Epithelial cell of esophagus (primary cell): ENCODE results near the gene LGALS4.

Experiments
- DNase-seq: peaks from one replicate; pipeline ENCODE4 v3.0.0; 2010; ENCODE audit warnings: low read depth
- H3K4me3 ChIP-seq: 2 replicates; pipeline ENCODE4 v1.5.1; 2011; ENCODE audit warnings: mild to moderate bottlenecking, low read length, control low read depth
- TF ChIP-seq, protein P1 (sequence below): IDR thresholded peaks from 2 replicates; pipeline ENCODE4 v1.5.1; 2011; ENCODE audit warnings: low read depth, mild to moderate bottlenecking, low read length, control low read depth, inconsistent platforms; ENCODE audit not compliant: insufficient read depth; ENCODE audit errors: missing control alignments

Gene LGALS4

DNA sequence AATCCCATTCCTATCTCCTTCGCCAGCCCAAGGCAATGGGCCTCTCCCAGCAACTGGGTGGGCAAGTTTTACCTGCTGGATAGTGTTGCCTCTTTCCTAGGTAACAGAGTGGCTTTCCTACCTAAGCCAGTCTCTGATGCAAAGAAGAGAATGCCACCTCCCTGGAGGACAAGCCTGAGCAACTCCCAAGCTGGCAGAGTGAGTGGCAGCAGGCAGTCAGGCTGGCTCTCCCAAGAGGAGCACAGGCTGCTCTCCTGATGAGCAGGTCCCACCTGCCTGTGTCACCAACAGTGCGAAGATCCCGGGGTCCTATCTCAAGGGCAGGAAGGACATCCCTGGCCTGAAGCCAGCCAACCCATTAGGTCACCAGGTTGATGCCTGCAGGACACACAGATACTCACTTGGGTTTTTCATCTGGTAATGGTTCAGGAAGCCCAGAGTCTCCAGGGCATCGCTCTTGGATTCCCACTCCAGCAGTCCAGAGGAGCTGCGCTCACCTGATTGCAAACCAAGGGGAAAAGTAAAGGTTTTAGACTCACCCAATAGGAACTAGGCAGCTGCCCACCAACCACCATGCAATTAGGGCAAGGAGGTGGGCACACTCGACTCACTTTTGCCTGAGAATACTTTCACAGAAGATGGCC, 24.4 kb upstream of the LGALS4 start:
- TF ChIP-seq, protein P1, sequence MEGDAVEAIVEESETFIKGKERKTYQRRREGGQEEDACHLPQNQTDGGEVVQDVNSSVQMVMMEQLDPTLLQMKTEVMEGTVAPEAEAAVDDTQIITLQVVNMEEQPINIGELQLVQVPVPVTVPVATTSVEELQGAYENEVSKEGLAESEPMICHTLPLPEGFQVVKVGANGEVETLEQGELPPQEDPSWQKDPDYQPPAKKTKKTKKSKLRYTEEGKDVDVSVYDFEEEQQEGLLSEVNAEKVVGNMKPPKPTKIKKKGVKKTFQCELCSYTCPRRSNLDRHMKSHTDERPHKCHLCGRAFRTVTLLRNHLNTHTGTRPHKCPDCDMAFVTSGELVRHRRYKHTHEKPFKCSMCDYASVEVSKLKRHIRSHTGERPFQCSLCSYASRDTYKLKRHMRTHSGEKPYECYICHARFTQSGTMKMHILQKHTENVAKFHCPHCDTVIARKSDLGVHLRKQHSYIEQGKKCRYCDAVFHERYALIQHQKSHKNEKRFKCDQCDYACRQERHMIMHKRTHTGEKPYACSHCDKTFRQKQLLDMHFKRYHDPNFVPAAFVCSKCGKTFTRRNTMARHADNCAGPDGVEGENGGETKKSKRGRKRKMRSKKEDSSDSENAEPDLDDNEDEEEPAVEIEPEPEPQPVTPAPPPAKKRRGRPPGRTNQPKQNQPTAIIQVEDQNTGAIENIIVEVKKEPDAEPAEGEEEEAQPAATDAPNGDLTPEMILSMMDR, result no peak
- peak; percentile 87 for DNase-seq
- no peak overlapping the region for H3K4me3 ChIP-seq

DNA sequence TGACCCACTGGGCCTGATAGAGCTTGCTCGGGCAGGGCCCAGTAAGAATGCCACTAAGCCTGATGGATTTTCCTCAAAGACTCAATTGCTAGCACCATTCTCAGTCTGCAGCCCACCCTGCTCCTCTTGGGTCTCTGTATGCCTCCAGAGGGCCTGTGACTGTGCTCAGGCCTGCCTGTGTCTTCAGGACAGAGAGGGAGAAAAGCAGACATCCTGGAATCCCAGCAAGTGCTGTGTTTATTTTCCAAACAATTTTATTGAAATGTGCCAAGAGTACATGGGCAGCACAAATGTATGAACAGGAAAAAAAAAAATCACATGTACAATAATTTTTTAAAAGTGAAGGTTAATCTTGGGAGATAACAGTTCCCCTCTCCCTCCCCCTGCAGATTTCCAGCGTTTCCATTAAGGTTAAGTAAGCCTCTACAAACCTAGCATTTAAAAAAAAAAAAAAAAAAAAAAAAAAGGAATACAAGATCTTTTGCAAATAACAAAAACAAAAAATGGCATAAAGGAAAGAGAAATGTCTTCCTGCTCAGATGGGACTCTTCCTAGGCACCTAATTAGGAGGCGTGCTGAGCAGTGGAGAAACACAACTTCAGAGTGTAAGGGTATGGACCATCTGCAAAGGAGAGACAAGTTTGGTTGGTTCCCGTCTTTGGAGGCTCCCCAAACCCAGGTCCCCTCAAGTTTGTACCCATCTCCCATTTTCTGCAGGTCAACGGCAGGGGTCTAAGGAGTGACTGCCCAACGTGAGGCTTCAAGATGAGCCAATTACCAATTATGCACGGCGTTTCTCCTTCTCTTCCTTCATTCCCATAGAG, 23.6 kb upstream of the LGALS4 start:
- TF ChIP-seq, protein P1, result no peak
- H3K4me3 ChIP-seq, result no peak overlapping the region
- DNase-seq, result no peak

DNA sequence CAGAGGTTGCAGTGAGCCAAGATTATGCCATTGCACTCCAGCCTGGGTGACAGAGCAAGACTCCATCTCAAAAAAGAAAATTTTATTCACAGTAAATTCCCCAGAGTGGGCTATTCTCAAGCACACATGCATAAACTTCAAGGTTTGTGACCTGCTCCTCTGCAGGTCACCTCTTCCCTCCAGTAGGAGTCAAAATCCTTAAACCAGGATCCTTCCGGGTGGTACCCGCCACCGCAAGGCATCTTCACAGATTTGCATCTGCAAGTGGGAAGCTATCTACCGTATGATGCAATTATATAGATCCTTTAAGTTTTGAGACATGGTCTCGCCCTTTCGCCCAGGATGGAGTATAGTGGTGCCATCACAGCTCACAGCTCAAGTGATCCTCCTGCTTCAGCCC, 21.8 kb upstream of the LGALS4 start:
- no peak for DNase-seq
- H3K4me3 ChIP-seq, result no peak overlapping the region
- TF ChIP-seq, protein P1, result no peak

DNA sequence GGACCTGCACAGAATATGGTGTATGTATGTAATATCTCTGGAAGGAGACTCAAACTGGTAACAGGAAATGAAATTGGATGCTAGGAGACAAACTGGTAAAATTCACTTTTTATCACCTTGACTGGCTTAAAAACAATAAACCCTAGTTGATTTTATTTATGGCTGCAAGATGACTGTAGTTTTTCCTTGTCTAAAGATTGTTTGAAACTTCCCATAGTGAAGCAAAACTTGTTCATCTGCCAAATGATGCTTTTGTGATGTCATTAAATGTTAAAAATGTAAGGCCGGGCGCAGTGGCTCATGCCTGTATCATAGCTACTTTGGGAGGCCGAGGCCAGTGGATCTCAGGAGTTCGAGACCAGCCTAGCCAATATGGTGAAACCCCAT, 21.4 kb upstream of the LGALS4 start:
- no peak overlapping the region for H3K4me3 ChIP-seq
- TF ChIP-seq, protein P1, result no peak
- no peak for DNase-seq

DNA sequence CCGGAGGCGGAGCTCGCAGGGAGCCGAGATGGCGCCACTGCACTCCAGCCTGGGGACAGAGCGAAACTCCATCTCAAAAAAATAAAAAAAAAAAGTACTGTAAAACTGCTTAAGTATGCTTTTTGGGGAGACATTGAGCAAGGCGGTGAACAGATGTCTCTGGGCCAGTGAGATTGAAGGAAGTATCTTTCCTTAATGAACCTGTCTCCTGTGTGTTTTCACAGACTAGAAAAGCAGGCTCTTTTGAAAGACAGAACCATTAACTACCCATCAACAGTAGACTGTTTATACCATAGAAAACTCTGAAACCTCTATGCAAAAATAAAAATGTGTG, 20.3 kb upstream of the LGALS4 start:
- TF ChIP-seq, protein P1, result no peak
- H3K4me3 ChIP-seq, result no peak overlapping the region
- no peak for DNase-seq

DNA sequence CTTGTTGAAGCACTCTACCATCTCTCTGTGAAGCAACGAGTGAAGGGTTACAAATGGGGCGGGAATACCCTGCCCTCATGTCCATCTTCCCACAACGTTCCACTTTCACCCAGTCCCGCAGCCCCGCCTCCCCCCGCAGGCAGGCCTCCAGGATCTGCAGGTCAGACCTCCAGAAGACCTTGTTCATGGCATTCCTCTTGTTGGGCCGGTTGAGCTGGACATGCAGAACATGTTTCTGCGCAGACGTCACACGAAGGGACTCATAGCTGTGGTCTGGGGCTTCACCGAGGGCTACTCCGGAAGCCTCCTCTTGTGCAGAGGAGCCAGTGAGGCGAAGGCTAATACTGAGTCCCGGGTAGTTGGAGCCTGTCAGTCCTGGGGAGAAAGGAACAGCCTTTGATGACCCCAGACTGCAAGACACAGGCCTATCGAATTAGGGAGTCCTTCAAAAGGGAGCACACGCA, 18.4 kb upstream of the LGALS4 start:
- DNase-seq, result peak; percentile 80
- peak overlapping the region; percentile 78 for H3K4me3 ChIP-seq
- TF ChIP-seq, protein P1, result no peak
